GM13976 (cell line): ENCODE measurements around the gene TAMALIN.
A peak's percentile ranks its signal among the peaks of the same experiment; 100 is the strongest.

Experiments
- DNase-seq: peaks from one replicate; pipeline ENCODE4 v3.0.0; 2012; ENCODE audit warnings: low spot score
- in situ Hi-C: fragments of 300-500 bp; cut with MboI; formaldehyde crosslinking; loops from one replicate; pipeline ENCODE4 v1.12.0; 2022; ENCODE audit warnings: low sequenced_read_pairs, mixed read lengths, inconsistent platforms; ENCODE audit not compliant: unreplicated experiment
- TF ChIP-seq, protein P1 (sequence below): IDR thresholded peaks from 2 replicates; pipeline ENCODE4 v1.5.1; 2012; ENCODE audit warnings: borderline replicate concordance, mild to moderate bottlenecking; ENCODE audit not compliant: insufficient read depth; ENCODE audit errors: extremely low read depth, missing control alignments, control extremely low read depth

Gene TAMALIN

DNA sequence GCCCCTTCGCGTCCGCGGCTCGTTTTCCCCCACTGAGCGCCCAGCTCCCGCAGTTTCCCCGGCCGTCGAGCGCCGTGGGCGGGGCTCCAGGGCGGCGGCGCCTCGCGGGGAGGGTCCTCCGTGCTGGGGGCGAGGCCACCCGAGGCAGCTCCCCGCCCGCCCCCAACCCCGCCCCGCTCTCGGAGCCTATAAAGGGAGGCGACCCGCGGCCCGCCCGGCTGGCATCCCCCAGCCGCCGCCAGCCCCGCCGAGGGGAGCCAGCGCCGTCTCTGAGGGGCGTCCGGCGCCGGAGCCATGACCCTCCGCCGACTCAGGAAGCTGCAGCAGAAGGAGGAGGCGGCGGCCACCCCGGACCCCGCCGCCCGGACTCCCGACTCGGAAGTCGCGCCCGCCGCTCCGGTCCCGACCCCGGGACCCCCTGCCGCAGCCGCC is at the start of gene TAMALIN:
Gene TAMALIN (plus strand): TSS at position 221 of the 432 bp plus-strand sequence. CDS start 74 bp downstream, at position 295.
- DNase-seq = peak; percentile 85
- in situ Hi-C loops = no loop called here
- TF ChIP-seq, protein P1, sequence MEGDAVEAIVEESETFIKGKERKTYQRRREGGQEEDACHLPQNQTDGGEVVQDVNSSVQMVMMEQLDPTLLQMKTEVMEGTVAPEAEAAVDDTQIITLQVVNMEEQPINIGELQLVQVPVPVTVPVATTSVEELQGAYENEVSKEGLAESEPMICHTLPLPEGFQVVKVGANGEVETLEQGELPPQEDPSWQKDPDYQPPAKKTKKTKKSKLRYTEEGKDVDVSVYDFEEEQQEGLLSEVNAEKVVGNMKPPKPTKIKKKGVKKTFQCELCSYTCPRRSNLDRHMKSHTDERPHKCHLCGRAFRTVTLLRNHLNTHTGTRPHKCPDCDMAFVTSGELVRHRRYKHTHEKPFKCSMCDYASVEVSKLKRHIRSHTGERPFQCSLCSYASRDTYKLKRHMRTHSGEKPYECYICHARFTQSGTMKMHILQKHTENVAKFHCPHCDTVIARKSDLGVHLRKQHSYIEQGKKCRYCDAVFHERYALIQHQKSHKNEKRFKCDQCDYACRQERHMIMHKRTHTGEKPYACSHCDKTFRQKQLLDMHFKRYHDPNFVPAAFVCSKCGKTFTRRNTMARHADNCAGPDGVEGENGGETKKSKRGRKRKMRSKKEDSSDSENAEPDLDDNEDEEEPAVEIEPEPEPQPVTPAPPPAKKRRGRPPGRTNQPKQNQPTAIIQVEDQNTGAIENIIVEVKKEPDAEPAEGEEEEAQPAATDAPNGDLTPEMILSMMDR = no peak

DNA sequence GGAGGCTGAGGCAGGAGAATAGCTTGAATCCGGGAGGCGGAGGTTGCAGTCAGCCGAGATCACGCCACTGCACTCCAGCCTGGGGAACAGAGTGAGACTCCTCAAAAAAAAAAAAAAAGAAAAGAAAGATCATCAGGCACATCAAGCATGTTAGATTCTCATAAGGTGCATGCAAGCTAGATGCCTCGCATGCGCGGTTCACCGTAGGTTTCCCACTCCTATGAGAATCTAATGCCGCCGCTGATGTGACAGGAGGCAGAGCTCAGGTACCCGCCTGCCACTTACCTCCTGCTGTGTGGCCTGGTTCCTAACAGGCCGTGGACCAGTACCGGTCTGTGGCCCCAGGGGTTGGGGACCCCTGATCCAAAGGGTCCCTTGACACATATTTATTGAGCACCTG is 48.2 kb upstream of the TAMALIN start:
- TF ChIP-seq, protein P1 = no peak
- in situ Hi-C loops = no loop called here
- DNase-seq = no peak

DNA sequence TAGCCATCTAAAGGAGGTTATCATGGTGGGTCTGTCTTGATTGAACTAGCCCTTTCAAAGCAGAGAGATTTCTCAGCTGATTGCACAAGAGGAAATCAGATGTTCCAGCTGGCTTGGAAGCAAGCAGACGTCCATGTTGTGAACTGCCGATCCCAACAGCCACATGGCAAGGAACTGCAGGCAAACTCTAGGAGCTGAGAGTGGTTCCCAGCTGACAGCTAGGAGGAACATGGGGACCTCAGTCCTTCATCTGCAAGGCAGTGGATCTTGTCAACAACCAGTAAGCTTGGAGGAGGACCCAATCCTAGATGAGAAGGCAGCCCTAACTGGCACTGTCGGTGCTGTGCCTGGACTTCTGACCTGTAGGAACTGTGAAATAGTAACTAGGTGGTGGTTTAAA is 47.5 kb upstream of the TAMALIN start:
- in situ Hi-C loops = no loop called here
- TF ChIP-seq, protein P1 = no peak
- no peak for DNase-seq

DNA sequence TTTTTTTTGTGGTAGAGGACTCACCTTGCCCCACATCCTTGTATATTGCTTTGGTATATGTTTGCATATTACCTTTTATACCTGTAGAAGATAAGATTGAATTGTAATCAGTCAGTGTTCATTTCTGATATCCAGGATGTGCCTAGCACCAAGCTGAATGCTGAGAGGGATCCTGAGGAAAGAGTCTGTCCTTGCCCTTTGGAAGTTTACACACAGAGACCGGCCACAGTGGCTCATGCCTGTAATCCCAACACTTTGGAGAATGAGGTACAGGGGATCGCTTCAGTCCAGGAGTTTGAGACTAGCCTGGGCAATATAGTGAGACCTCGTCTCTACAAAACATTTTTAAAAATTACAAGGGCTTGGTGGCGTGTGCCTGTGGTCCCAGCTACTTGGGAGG is 46.8 kb upstream of the TAMALIN start:
- in situ Hi-C loops = no loop called here
- no peak for DNase-seq
- TF ChIP-seq, protein P1 = no peak

DNA sequence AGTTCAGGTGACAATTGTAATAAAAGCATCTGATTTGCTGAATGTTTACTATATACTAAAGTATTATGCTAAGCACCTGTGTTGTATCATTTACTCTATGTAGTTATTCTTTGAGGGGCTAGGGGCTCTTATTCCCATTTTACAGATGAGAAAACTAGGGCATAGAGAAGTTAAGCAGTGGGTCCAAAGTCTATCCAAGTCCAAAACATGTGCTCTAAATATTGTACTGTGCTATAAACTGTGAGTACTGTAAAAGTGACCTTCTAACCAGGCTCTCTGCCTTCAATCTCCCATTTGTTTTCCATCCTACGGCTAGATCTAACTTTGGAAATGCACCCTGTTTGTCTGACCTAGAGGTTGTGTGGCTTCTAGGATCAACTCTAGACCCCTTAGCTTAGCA is 46.3 kb upstream of the TAMALIN start:
- no peak for DNase-seq
- TF ChIP-seq, protein P1 = no peak
- in situ Hi-C loops = no loop called here

DNA sequence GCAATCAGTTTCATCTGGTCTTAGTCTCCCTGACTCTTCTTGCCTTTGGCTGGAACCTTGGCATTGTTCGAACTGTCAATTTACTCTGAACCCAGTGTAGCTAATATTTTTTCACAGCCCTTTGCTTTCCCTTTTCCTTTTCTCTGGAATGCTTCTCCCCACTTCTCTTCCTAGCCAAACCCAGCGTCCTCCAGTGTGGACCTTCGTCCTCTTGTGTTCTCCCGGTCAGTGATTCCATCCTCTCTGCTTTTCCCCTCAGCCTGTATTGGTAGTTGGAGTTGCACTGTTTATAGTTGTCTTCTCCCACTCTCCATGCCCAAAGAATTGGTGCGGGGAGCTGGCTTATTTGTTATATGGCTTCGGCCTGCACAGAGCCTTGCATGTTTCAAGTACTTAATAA is 45.9 kb upstream of the TAMALIN start:
- TF ChIP-seq, protein P1 = no peak
- in situ Hi-C loops = no loop called here
- no peak for DNase-seq

DNA sequence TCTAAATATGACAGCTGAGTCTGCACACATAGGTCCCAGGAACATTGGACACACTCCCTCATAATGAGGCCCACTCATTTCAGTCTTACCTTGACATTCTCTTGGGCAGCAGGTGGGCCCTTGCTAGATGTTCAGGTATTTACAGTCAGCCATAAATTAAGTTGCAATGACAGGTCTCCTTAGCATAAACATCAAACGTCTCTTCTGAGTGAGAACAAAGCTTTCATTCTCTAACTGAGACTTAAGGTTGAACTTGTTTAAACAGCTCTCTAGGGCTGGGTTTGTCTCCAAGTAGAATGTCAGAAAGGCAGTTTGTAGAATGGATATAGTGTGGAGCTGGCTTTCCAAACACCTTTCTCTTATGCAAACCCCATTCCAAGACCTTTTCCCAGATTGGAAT is 44.9 kb upstream of the TAMALIN start:
- in situ Hi-C loops = no loop called here
- no peak for DNase-seq
- TF ChIP-seq, protein P1 = no peak
